ENCODE results near the gene STK40. TPM values are rescaled to one million over a fixed set of nuclear protein-coding genes. Genes with fewer than 3 reads are reported as not detected.

STK40 gene
- total RNA-seq, 2 donors from 2014 or later, result 19.4 to 32.4 TPM

- Mint-ChIP-seq H3K27ac (no peak overlapping the region), H3K4me1 (no peaks in the 10 kb centered on the region), H3K4me3 (no peak overlapping the region), H3K36me3 (ENCODE audit: low read depth) (peaks cover 9% of the 10 kb centered on the region), H3K9me3 (no peaks in the 10 kb centered on the region), H3K27me3 (ENCODE audit: insufficient read depth) (no peaks in the 10 kb centered on the region)
- TF ChIP-seq CTCF (conservative IDR thresholded peaks at IDR 0.05), result no peak
- Histone ChIP-seq H3K27me3 (ENCODE audit: control insufficient read depth, insufficient read depth, low read length, poor library complexity, severe bottlenecking) (no peaks in the 10 kb centered on the region), H3K36me3 (ENCODE audit: control insufficient read depth, insufficient read depth, low read length) (no peaks in the 10 kb centered on the region), H3K9ac (ENCODE audit: extremely low read depth, low read length, poor library complexity, severe bottlenecking) (no peak overlapping the region), H3K9me3 (ENCODE audit: control insufficient read depth, low read length) (no peaks in the 10 kb centered on the region), H3K4me3 (ENCODE audit: low read length) (no peak overlapping the region), H3K27ac (ENCODE audit: low read depth, low read length) (no peak overlapping the region), H3K4me1 (ENCODE audit: control insufficient read depth, insufficient read depth, low read length) (no peaks in the 10 kb centered on the region)
- WGBS, 2 experiments (ENCODE audit: insufficient coverage in 1 of 2, insufficient read length in 1 of 2), result 85 to 92% methylated on average over 4 of the region's 4 CpGs
- no peak for DNase-seq
These were observed 40.1 kb upstream of the STK40 start for GRCh38 chr1:36425791-36426190.

- no peaks in the 10 kb centered on the region for H3K9me3 ChIP-seq (ENCODE audit: control insufficient read depth, low read length)
- no peak overlapping the region for H3K27ac ChIP-seq (ENCODE audit: low read depth, low read length)
- DNase-seq, result no peak
- TF ChIP-seq CTCF (conservative IDR thresholded peaks at IDR 0.05), result no peak
- H3K4me1 Mint-ChIP-seq, result peaks cover 2% of the 10 kb centered on the region
- no peak overlapping the region for H3K9ac ChIP-seq (ENCODE audit: extremely low read depth, low read length, poor library complexity, severe bottlenecking)
- no peaks in the 10 kb centered on the region for H3K36me3 ChIP-seq (ENCODE audit: control insufficient read depth, insufficient read depth, low read length)
- H3K27me3 ChIP-seq (ENCODE audit: control insufficient read depth, insufficient read depth, low read length, poor library complexity, severe bottlenecking), result no peaks in the 10 kb centered on the region
- 90 to 95% methylated on average over 6 to 7 of the region's 7 CpGs for WGBS, 2 experiments (ENCODE audit: insufficient coverage in 1 of 2, insufficient read length in 1 of 2)
- no peak overlapping the region for H3K4me3 Mint-ChIP-seq
- no peak overlapping the region for H3K4me3 ChIP-seq (ENCODE audit: low read length)
- H3K27ac Mint-ChIP-seq, result no peak overlapping the region
- no peaks in the 10 kb centered on the region for H3K4me1 ChIP-seq (ENCODE audit: control insufficient read depth, insufficient read depth, low read length)
- no peaks in the 10 kb centered on the region for H3K9me3 Mint-ChIP-seq
- H3K36me3 Mint-ChIP-seq (ENCODE audit: low read depth), result peaks cover 4% of the 10 kb centered on the region
- H3K27me3 Mint-ChIP-seq (ENCODE audit: insufficient read depth), result no peaks in the 10 kb centered on the region
These were observed 35.9 kb upstream of the STK40 start for GRCh38 chr1:36421649-36422048.

- no peaks in the 10 kb centered on the region for H3K9me3 Mint-ChIP-seq
- Histone ChIP-seq H3K4me1 (ENCODE audit: control insufficient read depth, insufficient read depth, low read length) (no peaks in the 10 kb centered on the region), H3K4me3 (ENCODE audit: low read length) (no peak overlapping the region), H3K9me3 (ENCODE audit: control insufficient read depth, low read length) (no peaks in the 10 kb centered on the region), H3K9ac (ENCODE audit: extremely low read depth, low read length, poor library complexity, severe bottlenecking) (no peak overlapping the region), H3K36me3 (ENCODE audit: control insufficient read depth, insufficient read depth, low read length) (no peaks in the 10 kb centered on the region), H3K27ac (ENCODE audit: low read depth, low read length) (no peak overlapping the region), H3K27me3 (ENCODE audit: control insufficient read depth, insufficient read depth, low read length, poor library complexity, severe bottlenecking) (no peaks in the 10 kb centered on the region)
- TF ChIP-seq CTCF (conservative IDR thresholded peaks at IDR 0.05), result peak; percentile 96
- peak; percentile 98 for DNase-seq
- no peak overlapping the region for H3K4me3 Mint-ChIP-seq
- peaks cover 2% of the 10 kb centered on the region for H3K4me1 Mint-ChIP-seq
- WGBS, 2 experiments (ENCODE audit: insufficient coverage in 1 of 2, insufficient read length in 1 of 2), result 26 to 28% methylated on average over 13 of the region's 13 CpGs
- H3K27me3 Mint-ChIP-seq (ENCODE audit: insufficient read depth), result no peaks in the 10 kb centered on the region
- H3K36me3 Mint-ChIP-seq (ENCODE audit: low read depth), result peaks cover 4% of the 10 kb centered on the region
- no peak overlapping the region for H3K27ac Mint-ChIP-seq
These were observed 35.2 kb upstream of the STK40 start for GRCh38 chr1:36420836-36421317.

Data from endodermal cell (in vitro differentiated cells).